Keratinocyte (primary cell): ENCODE data around the gene ARFRP1. TPM values are rescaled to one million over a fixed set of nuclear protein-coding genes. Genes with fewer than 3 reads are reported as not detected.
"Not testable (repeated sequence)": the region's sequence is repeated elsewhere in the genome, so short reads cannot be mapped to it uniquely, and the experiment has no call there.

ENCODE experiments used
- DNase-seq: peaks from one replicate; pipeline ENCODE4 v3.0.0-alpha.2; 2011; ENCODE audit warnings: low read depth, missing footprints, low spot score
- FAIRE-seq: peaks from 2 replicates; lab custom pipeline; 2011; peaks lifted over from hg19 to GRCh38; lab: Jason Lieb, UNC
- H2AFZ ChIP-seq: 2 replicates; pipeline ENCODE4 v1.6.0; 2012; ENCODE audit warnings: low read length, control low read depth, inconsistent platforms; ENCODE audit not compliant: control insufficient read depth
- H3K27ac ChIP-seq: 2 replicates; pipeline ENCODE4 v1.5.1; 2011; ENCODE audit warnings: low read length; ENCODE audit not compliant: control insufficient read depth, insufficient read depth
- H3K27me3 ChIP-seq: 3 replicates; pipeline ENCODE4 v1.6.0; 2011; ENCODE audit warnings: low read length; ENCODE audit not compliant: control insufficient read depth, insufficient read depth; ENCODE audit errors: extremely low read depth
- H3K36me3 ChIP-seq, 2 experiments: 2 replicates in 1 of 2; 3 replicates in 1 of 2; pipeline ENCODE4 v1.5.1; 2011; ENCODE audit warnings: low read length in 2 of 2, mild to moderate bottlenecking in 1 of 2; ENCODE audit not compliant: control insufficient read depth in 2 of 2, insufficient read depth in 2 of 2; ENCODE audit errors: extremely low read depth in 1 of 2
- H3K4me1 ChIP-seq: 3 replicates; pipeline ENCODE4 v1.5.1; 2011; ENCODE audit warnings: low read length; ENCODE audit not compliant: control insufficient read depth, insufficient read depth; ENCODE audit errors: extremely low read depth
- H3K4me2 ChIP-seq: 3 replicates; pipeline ENCODE4 v1.6.0; 2011; ENCODE audit warnings: low read depth, low read length; ENCODE audit not compliant: control insufficient read depth, insufficient read depth; ENCODE audit errors: extremely low read depth
- H3K4me3 ChIP-seq, 3 experiments: fragments of 200-600 bp in 1 of 3; sonication (generic) in 1 of 3; 2 replicates in 2 of 3; 3 replicates in 1 of 3; pipeline ENCODE4 v1.5.1; 2011 to 2016; ENCODE audit warnings: low read length in 3 of 3, mild to moderate bottlenecking in 3 of 3, control low read depth in 2 of 3, inconsistent platforms in 1 of 3, low read depth in 1 of 3, mixed read lengths in 1 of 3, mixed run types in 1 of 3, moderate library complexity in 1 of 3; ENCODE audit not compliant: control insufficient read depth in 2 of 3, insufficient read depth in 2 of 3; ENCODE audit errors: extremely low read depth in 1 of 3
- H3K79me2 ChIP-seq: 2 replicates; pipeline ENCODE4 v1.6.0; 2012; ENCODE audit warnings: low read length; ENCODE audit not compliant: control insufficient read depth, insufficient read depth
- H3K9ac ChIP-seq: 3 replicates; pipeline ENCODE4 v1.6.0; 2011; ENCODE audit warnings: low read length; ENCODE audit not compliant: control insufficient read depth, insufficient read depth; ENCODE audit errors: extremely low read depth
- H3K9me1 ChIP-seq: 3 replicates; pipeline ENCODE4 v1.6.0; 2011; ENCODE audit warnings: low read length; ENCODE audit not compliant: control insufficient read depth, insufficient read depth; ENCODE audit errors: extremely low read depth
- H3K9me3 ChIP-seq: 2 replicates; pipeline ENCODE4 v1.5.1; 2012; ENCODE audit warnings: low read depth, low read length; ENCODE audit not compliant: control insufficient read depth
- H4K20me1 ChIP-seq: 3 replicates; pipeline ENCODE4 v1.6.0; 2011; ENCODE audit warnings: low read length; ENCODE audit not compliant: control insufficient read depth, insufficient read depth; ENCODE audit errors: extremely low read depth
- CTCF ChIP-seq, 3 experiments: IDR thresholded peaks in 1 of 3; conservative IDR thresholded peaks in 1 of 3; optimal IDR thresholded peaks in 1 of 3; 2 replicates in 2 of 3; 3 replicates in 1 of 3; pipeline versions ENCODE3 to v1.5.1; 2011; ENCODE audit warnings: low read length in 3 of 3, mild to moderate bottlenecking in 3 of 3, moderate library complexity in 2 of 3, control low read depth in 1 of 3, inconsistent platforms in 1 of 3; ENCODE audit not compliant: insufficient read depth in 2 of 3; ENCODE audit errors: extremely low read depth in 1 of 3
- EZH2 ChIP-seq: IDR thresholded peaks from one replicate; pipeline ENCODE4 v1.6.1; 2012; ENCODE audit warnings: inconsistent platforms, mild to moderate bottlenecking, low read length, moderate library complexity
- dilution Hi-C: fragments of 300-500 bp; cut with MboI; formaldehyde crosslinking; loops from one replicate; pipeline ENCODE4 v1.7.0; 2020; ENCODE audit warnings: low sequenced_read_pairs; ENCODE audit not compliant: extremely low pct_ligation_motif_present
- polyA plus RNA-seq, 5 experiments: library from polyadenylated mRNA; depleted of rRNA in 3 of 5; stranded (reverse) in 3 of 5; stranded (forward) in 1 of 5; unstranded in 1 of 5; fragments of >200 nt; gene quantifications; 1 replicate in 1 of 5; 2 replicates in 3 of 5; 3 replicates in 1 of 5; pipeline versions ENCODE4 v1.2.1 to v1.2.3, GENCODE V29; 2011 to 2012; ENCODE audit warnings: missing spikeins in 2 of 5, low read depth in 1 of 5, low replicate concordance in 1 of 5

Gene ARFRP1
- polyA plus RNA-seq, 1 donor (not counting 4 experiments of a cell fraction or from before 2014, with no cell fraction given): 30.4 TPM

DNA sequence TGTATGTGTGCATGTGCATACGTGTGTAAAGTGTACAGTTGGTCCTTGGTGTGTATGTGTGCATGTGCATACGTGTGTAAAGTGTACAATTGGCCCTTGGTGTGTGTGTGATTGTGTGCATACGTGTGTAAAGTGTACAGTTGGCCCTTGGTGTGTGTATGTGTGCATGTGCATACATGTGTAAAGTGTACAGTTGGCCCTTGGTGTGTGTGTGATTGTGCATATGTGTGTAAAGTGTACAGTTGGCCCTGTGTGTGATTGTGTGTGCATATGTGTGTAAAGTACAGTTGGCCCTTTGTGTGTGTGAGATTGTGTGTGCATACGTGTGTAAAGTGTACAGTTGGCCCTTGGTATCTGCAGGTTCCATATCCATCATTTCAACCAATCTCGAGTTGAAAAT, 23.6 kb upstream of the ARFRP1 start:
- peaks cover 4% of the 10 kb centered on the region for H3K4me1 ChIP-seq
- peaks cover 17 to 32% of the 10 kb centered on the region in 2 experiments for H3K36me3 ChIP-seq
- H3K79me2 ChIP-seq: peaks cover 26% of the 10 kb centered on the region
- H3K4me3 ChIP-seq: no peak overlapping the region
- H3K9me3 ChIP-seq: no peaks in the 10 kb centered on the region
- dilution Hi-C loops: no loop called here
- DNase-seq (no peak), FAIRE-seq (no peak)
- no peak overlapping the region for H2AFZ ChIP-seq
- H3K4me2 ChIP-seq: no peak overlapping the region
- no peaks in the 10 kb centered on the region for H3K27me3 ChIP-seq
- no peaks in the 10 kb centered on the region for H4K20me1 ChIP-seq
- no peak overlapping the region for H3K27ac ChIP-seq
- H3K9me1 ChIP-seq: peaks cover 2% of the 10 kb centered on the region
- no peak for TF ChIP-seq CTCF (optimal IDR thresholded peaks at IDR 0.05 in 1 of 3, IDR thresholded peaks at IDR 0.05 in 1 of 3, conservative IDR thresholded peaks at IDR 0.05 in 1 of 3; ENCODE audit: extremely low read depth in 1 of 3, insufficient read depth in 2 of 3, low read length in 3 of 3)
- TF ChIP-seq EZH2: no peak
- H3K9ac ChIP-seq: no peak overlapping the region

- H4K20me1 ChIP-seq, DNase-seq, FAIRE-seq, H3K4me1 ChIP-seq, H3K9me1 ChIP-seq, H3K4me3 ChIP-seq, H2AFZ ChIP-seq, H3K9ac ChIP-seq, H3K27ac ChIP-seq, H3K27me3 ChIP-seq, H3K4me2 ChIP-seq, H3K9me3 ChIP-seq, dilution Hi-C loops: not testable (repeated sequence)
- Histone ChIP-seq H3K36me3 (peaks cover 12 to 26% of the 10 kb centered on the region in 2 experiments), H3K79me2 (peaks cover 26% of the 10 kb centered on the region)
These were observed 22.5 kb upstream of the ARFRP1 start for GRCh38 chr20:63730189-63730733.

- H3K9me3 ChIP-seq, H3K27me3 ChIP-seq, H3K9ac ChIP-seq, DNase-seq, dilution Hi-C loops, H3K4me2 ChIP-seq, H4K20me1 ChIP-seq, H3K27ac ChIP-seq, H2AFZ ChIP-seq, H3K4me1 ChIP-seq, H3K4me3 ChIP-seq, H3K36me3 ChIP-seq, FAIRE-seq, H3K9me1 ChIP-seq: not testable (repeated sequence)
- peaks cover 32% of the 10 kb centered on the region for H3K79me2 ChIP-seq
These were observed 15.3 kb upstream of the ARFRP1 start for GRCh38 chr20:63722967-63723622.
